ENCODE measurements around the gene PGBD1. TPM values are rescaled to one million over a fixed set of nuclear protein-coding genes. Genes with fewer than 3 reads are reported as not detected.

PGBD1 gene
- total and polyA plus RNA-seq, 2 of the 13 experiments (the other 11 are each of a cell fraction or from before 2014, with no cell fraction given) = 3.6 to 6.9 TPM

GRCh38 chr6:28323813-28324424 is 42.5 kb downstream of the PGBD1 start (continued):
- TF ChIP-seq ZNF629 (CRISPR knock-in tag; conservative IDR thresholded peaks at IDR 0.05) (peak; percentile 92), ZNF776 (CRISPR knock-in tag; IDR thresholded peaks at IDR 0.05) (no peak), IRF2 (CRISPR knock-in tag; IDR thresholded peaks at IDR 0.05) (peak; percentile 77; the same call in 1 of the 2 replicates), HNF1B (CRISPR knock-in tag; IDR thresholded peaks at IDR 0.05) (peak; percentile 84), ZNF230 (CRISPR knock-in tag; IDR thresholded peaks at IDR 0.05) (peak; percentile 83), CSRNP1 (CRISPR knock-in tag; IDR thresholded peaks at IDR 0.05) (no peak), ZFP37 (CRISPR knock-in tag; IDR thresholded peaks at IDR 0.05; ENCODE audit: borderline replicate concordance) (peak; percentile 15; the same call in 1 of the 2 replicates), KLF6 (CRISPR knock-in tag; IDR thresholded peaks at IDR 0.05) (peak; percentile 70; the same call in 1 of the 2 replicates), NFRKB (IDR thresholded peaks at IDR 0.05) (no peak), ZNF710 (CRISPR knock-in tag; IDR thresholded peaks at IDR 0.05; ENCODE audit: borderline replicate concordance) (peak; percentile 71), ZNF609 (CRISPR knock-in tag; IDR thresholded peaks at IDR 0.05; ENCODE audit: borderline replicate concordance) (peak; percentile 80; the same call in 1 of the 2 replicates), MEIS2 (CRISPR knock-in tag; IDR thresholded peaks at IDR 0.05) (0 out of 2 replicates have a peak, but pooled peaks have one; percentile 53), E2F5 (CRISPR knock-in tag; conservative IDR thresholded peaks at IDR 0.05) (no peak), ZNF350 (CRISPR knock-in tag; IDR thresholded peaks at IDR 0.05; ENCODE audit: borderline replicate concordance, low read depth) (peak; percentile 75), XRCC5 (optimal IDR thresholded peaks at IDR 0.05; ENCODE audit: low read length) (peak; percentile 30), RXRA (CRISPR knock-in tag; IDR thresholded peaks at IDR 0.05) (0 out of 2 replicates have a peak, but pooled peaks have one; percentile 26), RARA (CRISPR knock-in tag; IDR thresholded peaks at IDR 0.05) (peak; percentile 51), FOXK1 (CRISPR knock-in tag; IDR thresholded peaks at IDR 0.05; ENCODE audit: borderline replicate concordance, low read depth) (peak; percentile 65; the same call in 1 of the 2 replicates)

Measured in HepG2 (cell line).